NCI-H187 (cell line): ENCODE measurements around the gene PRR23E.

ENCODE experiments used
- DNase-seq, 2 experiments: peaks; one replicate each; lab custom pipeline; 2025; lab: John Stamatoyannopoulos, UW

PRR23E gene

DNA sequence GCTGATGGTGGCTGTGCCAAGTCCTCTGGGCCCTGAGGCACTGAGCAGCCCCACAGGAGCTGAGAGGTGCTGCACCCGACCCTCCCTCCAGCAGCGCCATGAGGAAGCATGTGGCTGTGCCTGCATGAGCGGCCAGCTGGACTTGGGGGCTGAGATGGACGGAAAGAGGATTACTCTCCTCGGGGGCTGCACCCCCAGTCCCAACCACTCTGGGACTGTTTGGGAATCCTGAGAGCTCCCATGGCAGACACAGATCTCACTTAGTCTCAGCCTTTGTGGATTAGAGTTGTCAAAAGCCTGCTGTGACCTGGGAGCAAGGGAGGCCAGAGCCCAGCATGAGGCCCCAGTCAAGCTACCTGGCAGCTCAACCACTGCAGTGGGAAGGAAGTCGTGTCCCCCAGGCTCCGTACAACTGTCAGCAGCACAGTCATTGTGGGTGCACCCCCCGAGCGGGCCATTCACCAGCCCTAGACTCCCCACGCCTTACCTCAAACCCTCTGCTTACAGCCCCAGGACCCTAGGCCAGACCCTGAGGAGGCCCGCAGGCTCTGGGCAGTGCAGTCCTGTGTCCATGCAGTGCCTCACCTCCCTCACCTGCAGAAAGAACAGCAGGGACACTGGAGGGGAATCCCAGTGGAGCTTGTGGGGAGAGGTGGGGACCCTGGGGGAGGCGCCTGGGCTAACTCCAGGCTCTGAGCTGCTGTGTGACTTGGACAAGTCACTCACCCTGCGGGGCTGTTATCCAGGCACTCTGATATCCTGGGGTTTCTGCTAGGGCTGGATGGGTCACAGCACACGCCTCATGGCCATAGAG, 17.1 kb downstream of the PRR23E start:
- DNase-seq, result no peak

DNA sequence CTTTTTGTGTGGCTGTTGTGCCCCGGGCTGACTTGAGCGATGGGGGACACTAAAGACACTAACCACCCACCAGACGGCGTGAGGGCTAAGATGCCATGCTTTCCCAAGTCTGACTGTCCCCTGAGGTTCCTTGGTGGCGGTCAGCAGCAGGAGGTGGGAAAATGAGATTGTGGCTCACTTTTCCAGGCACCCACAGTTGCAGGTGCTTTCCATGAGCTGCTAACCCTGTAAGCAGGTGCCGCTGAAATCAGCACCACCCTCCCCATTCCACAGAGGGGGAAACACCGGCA, 17.7 kb downstream of the PRR23E start:
- no peak for DNase-seq

DNA sequence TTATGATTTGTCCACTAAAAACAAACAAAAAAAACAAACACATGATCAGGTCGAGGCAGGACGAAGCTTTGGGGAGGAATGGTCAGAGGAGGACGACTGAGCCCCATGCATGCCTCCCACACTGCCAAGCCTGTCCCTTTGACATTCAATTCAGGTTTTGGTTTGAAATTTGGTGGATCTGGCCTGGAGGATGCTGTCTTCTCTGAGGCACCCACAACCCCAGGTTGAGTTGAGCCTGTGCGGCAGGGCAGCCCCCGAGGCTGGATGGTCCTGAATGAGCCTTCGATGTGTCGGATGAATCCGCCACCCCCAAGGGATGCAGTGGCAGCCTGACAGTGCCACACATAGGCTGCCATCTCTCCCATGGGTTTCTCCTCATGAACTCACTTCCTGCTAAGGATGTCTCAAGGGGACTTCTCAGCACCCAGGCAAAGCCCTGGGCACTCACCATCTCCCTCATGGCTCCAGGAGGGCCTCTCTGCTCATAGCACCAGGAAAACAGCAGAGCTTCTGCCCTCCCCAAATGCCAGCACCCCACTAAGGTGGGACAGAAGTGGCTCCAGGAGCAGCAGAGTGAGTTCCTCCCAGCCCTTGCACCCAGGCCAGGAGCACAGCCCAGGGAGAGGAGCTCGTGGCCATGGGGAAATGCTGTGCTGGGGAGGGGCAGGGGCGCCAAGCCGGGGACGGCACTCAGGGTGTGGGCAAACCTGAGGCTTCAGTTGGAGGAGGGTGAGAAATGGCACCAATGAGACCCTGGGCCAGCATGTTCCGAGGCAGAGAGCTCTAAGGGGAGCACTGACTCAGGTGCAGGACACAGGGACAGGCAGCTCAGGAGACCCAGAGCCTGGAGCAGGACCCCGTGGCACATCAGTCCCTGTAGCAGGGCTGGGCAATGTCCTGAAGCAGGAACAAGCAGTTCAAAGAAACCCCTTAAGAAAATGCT, 18.5 kb downstream of the PRR23E start:
- no peak for DNase-seq

DNA sequence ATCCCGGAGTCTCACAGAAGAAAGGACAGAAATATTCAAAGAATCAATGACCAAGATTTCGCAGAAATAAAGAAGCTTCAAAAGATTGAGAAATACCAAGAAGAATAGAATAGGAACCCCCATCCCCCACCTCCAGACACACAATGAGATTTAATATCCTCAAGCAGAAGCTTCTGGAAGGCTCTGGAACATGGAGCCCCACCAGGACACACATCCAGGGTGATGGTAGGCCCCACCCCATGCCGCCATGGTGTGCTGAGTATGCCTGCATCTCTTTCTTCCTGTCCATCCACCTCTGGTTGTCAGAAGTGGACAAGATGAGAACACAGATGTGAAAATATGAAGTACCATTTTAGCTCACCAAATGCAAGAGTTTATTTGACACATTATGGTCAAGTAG, 19.3 kb downstream of the PRR23E start:
- no peak for DNase-seq

DNA sequence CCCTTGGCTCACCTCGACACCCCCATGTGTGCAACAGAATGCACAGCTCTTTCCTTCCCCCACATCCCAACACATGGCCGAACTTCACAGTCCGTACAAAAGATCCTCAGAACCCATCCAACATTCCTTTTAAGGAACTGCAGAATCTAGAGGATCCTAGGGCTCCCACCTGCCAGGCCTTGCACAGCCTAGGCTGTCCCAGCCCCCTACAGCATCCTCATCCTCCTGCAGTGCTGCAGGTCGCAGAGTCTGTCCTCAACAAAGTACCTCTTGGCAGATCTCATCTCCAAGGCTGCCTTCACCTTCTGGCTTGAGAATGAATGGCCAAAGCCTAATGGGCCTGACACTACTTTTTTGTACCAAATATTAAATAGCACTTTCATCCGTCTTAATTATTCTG, 19.8 kb downstream of the PRR23E start:
- DNase-seq, result no peak

DNA sequence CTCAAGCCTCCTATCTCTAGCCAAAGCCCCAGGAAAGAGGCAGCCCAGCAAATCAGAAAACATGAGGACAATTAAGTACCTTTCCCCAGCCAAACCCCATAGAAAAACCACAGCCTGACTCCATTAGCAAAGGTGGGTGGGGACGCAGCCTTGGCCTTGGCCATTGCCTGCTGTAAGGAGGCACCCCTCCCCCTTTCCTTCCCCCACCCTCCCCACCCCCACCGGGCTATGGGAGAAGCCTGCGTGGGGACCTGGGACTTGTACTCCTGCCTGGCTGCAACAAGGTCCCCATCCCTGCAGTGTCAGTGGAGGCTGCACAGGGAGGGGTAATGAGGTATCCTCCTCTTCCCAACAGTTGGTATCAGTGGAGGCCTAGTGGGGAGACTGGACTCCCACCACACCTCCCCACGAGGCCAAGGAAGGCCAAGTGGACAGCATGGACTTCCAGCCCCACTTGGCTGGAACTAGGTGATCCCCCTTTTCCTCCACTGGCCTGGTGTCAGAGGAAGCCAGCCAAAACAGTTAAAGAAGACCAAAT, 20.5 kb downstream of the PRR23E start:
- no peak for DNase-seq

DNA sequence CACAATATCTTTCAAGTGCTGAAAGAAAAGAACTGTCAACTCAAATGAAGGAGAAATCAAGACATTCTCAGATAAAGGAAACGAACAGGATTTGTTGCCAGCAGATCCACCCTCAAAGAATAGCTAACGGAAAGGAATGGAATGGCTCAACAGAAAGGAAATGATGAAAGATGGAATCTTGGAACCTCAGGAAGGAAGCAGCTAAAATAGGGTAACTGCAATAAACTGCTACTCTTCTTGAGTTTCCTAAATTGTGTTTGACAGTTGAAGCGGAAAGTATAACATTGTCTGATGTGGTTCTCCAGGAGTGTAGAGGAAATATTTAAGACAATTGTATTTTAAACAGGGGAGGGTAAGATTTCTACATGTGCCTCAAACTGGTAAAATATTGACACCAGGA, 22.0 kb downstream of the PRR23E start:
- DNase-seq, result no peak

DNA sequence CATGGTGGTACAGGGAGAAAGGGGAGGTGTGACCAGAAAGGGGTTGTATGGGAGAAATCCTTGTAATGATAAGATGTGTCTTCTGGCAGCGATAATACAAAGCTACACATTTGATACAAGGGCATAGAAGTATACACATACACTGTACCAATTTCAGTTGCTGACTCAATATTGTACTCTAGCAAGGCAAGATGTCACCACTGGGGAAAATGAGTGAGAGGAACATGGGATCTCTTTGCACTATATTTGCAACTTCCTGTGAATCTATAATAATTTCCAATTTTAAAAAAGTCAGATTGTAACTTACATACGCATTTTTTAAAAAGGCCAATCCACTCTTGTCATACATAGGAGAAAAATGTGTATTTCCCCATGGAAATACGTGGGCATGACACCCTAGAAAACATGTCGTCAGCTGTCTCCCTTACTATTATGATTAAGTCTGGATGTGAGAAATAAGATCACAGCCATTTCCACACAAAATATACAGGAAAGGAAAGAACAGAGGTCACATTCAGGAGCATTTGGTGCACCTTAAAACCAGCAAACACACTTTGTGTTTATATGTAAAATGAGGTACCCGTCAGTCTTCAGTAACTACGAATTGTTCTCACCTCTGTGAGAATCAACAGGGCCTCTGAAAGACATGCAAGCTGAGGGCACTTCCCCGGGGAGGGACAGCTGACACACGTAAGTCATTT, 22.9 kb downstream of the PRR23E start:
- no peak for DNase-seq

DNA sequence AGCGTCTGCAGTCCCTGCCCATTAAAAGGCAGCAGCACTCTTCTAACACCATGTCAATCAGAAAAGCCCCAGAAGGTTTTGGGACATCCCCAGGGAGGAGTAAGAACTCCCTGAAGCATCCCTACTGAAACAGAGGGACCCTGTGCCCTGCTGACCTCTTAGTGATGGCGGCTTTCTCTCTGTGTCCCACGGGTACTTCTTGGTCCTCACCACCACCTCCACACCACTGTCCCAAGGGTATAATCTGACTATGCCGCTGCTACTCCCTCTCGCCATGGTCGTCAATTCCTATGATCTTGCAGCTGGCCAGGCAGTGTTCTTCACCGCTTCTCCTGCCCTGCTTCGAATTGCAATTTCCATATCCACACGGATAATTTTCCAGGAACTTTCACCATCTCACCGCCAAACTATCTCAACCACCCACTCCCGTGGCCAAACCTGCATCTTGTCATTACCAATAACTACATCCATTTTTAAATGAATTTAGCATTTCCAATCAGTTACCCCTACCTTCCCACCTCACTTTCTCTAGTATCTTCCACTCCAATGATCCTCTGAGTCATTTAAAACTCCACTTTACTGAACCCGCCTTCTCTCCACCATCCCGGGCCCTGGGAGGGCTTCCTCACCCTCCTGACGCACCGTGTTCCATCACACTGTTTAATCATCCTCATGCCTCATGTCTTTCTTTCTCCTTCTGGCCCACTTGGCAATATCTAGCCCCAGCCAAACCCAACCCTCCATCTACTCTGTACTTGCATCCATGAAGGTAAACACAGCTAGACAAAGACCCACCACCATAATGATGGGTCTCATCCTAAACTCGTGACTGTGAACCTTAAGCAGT, 23.7 kb downstream of the PRR23E start:
- no peak for DNase-seq

DNA sequence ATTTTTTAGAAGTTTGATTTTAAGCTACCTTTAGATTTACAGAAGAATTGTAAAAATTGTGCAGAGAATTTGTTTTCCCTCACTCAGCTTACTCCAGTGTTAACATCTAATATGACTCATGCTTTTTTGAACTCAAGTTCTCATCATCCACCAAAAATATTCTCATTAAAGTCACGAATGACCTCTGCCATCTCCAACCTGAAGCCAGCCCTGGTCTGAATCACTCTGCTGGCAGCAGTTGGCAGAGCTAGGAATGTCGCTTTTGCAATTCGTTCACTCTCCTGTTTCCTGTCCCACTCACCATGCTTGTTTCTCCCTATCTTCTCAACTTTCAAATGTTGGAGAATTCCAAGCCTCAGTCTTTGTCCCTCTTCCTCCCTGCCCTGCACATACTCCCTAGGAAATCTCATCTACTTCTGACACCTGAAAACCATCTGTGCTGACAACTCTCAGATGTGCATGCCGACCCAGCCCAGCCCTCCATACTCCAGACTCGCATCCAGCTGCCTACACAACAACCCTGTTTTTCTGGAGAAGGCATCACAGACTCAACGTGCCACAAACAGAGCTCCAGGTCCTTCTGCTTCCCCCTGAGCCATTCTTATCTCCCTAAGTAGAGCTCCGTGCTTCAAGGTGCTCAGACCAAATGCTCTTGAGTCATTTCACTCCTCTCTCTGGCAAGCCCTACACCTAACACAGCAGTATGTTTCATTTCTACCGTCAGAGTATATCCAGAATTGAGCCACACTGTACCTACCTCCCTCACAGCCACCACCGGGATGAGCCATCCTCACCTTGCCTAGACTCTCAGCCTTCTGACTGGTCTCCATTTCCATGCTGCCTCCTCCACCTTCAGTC, 24.9 kb downstream of the PRR23E start:
- no peak for DNase-seq

DNA sequence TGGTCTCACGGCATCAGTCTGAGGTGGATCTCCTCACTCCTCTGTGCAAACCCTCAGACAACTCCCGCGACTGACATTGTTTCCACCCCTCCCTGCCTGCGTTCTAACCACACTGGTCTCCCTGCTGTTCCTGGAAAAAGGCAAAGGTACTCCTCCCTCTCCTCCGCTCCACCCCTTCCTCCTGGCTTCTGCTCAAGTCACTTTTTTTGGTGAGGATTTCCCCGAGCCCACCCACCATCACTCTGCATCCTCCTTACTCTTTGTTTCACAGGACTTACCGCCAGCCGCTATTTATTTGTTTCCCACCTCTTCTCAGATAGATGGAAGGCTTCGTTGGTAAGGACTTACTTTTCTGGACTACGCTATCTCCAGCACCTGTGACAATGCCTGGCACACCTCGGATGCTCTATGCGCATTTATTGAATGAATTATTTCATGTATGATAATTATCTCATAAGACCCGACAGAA, 25.6 kb downstream of the PRR23E start:
- no peak for DNase-seq

DNA sequence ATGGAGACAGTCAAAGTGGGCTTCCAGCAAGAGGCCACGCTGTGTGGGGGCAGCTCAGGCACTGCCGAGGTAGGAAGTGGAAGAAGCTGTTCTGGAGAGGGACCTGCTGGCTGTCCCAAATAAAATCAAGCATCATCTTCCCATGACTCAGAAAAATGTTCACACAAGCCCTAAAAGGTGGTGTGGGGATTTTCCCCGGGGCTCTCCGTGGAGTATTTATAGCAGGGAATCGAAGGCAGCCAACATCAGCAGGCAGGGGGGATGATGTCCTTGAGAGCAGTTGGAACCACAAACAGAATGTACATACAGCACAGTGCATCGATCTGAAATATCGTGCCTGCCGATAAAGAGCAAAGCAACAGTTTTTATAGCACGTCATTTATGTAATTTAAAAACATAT, 27.6 kb downstream of the PRR23E start:
- DNase-seq, result no peak

DNA sequence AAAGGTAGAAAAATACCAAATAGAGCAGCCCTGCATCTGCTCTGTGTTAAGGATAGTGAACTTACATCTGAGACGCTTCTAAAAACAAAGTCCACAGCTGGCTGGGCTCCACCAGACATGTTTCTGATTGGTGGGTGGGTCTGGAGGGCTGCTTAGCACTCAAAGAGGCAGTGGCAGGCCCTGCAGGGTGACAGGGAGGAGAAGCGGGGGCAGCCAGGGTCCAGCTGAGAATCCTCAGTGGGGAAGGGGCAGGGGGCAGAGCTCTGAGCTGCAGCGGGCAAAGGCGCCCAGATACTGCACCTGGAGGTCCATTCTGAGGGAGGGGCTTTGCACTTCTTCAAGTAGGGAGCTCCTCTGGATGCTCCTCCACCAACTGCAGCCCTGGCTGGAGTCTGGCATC, 28.1 kb downstream of the PRR23E start:
- DNase-seq, result no peak

DNA sequence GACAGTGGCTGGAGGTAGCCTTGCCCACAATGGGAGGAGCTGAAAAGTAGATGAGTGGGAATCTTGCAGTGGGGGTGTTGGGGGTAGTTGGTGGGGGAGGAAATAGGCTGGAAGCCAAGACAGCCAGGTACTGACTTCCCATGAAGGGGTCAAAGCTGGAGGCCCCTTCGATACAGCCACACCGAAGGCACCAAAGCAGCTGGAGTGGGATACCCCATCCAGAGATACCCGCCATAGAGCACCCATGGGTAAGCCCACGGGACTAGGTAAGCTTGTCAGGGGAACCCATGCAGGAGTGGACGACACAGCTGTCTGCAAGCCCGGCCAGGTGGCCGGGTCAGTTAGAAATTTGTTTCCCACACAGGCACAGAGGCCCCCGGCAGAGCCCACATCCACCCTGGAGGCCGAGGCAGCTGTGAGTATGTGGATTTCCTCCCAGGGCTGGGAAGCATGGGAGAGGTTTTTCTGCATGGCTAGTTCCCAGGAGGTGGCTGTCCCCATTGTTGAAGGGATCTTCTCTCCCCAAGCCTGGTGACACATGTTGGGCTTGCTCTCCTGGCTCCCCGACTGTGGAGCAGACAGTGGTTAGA, 28.6 kb downstream of the PRR23E start:
- DNase-seq, result no peak

DNA sequence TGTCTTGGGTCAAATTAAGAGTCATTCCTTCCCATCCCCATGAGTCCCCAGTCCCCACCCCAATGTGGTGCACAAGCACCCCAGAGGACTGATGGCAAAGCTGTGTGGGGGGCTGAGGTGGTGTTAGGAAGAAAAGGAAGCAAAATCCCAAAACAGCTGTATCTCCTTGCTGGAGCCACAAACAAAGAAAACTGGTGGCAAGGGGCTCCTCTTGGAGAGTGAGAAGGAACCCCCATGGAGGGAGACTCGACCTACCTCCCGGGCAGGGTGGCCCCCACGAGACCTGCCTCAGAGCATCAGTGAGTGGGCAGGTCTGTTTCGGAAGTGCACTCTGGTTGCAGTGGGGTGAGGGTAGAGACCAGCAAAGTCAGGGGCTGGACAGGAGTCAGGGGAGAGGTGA, 29.2 kb downstream of the PRR23E start:
- no peak for DNase-seq

DNA sequence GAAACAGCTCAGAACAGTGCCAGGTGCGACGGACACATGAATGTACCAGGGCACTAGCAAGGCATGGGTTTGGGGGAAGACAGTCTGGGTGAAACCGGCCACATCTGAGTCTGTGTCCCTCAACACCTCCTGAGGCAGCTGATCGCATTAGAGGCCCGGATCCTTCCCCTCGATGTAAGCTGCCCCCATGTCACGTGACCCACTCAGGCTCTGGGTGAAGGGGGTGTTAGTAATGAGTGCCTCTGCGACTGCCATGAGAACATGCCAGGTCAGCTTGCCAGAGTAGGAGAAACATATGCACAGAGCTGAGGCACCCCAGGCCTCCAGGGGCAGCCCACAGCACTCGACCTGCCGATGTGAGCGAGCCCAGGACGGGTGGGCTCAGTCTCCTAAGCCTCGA, 29.7 kb downstream of the PRR23E start:
- DNase-seq, result no peak

DNA sequence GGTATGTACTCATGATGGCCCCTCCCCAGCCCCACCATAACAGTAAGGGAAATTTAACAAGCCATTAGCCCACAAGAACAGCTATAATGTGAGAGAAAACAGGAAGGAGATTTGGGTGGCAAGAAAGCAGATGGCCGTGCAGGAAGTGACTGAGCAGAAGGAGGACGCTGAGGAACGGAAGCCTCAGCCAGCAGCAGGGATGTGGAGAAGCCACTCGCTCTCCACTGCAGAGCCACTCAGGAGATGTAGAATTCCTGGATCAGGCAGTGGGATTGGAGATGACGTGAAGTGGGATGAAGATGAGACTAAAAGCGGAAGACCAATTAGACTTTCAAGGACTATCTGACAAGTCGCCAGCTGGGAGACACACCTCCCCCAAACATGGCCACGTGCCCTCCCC, 31.2 kb downstream of the PRR23E start:
- no peak for DNase-seq

DNA sequence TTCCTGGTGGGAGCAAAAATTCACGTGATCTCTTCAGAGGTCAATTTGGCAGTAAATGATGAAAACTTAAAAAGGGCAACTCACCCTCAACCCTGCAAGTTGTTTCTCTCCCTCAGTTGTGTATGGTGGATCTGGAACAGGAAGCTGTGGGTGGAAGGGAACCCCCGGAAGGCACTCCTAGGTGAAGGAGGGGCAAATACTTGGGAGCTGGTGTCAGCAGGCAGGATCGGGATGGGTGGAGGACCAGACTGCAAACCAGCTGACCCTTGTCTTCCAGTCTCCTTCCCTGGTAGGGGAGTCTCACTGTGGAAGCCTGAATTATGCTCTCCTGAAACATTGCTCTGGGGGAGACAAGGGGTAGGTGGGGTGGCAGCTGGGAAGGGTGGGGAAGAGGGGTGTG, 33.5 kb downstream of the PRR23E start:
- no peak for DNase-seq

DNA sequence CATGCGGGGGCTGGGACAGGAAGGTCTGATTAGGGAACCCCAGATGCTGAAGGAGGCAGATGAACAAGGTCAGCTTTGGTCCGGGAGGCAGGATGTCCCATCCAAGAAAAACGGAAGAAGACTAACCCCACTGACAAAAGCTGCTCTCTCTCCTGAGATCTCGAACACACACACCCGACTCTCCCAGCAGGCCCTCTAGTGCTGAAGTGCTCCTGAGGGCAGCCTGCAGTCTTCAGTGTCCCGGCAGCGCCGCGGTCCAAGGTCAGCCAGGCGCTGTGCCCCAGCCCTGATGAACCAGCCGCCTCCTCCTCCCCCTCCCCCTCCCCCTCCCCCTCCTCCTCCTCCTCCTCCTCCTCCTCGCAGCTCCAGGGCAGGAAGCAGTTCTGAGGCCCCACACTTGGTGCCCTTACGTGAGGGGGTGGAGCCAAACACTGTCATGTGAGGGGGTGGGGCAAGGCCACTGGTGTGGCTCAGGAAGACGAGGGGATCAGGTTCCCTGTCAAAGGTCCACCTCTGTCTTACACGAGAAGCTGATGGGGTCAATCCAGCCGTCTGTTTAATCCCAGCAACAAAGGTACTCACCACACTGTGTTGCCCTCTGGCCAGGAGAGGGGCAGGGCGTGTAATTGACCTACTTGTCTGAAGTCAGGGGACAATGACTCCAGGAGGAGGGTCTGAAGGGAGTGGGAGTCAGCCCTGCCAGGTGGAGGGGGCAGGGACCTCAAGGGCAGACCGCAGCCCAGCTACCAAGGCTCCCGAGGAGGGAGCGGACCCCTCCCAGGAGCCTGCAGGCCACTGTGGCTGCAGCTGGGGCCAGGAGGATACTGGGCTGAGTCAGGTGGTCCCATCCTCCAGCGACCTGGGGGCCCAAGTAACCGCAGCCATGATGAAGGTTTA, 34.3 kb downstream of the PRR23E start:
- DNase-seq, result no peak
